GM06990 (cell line): ENCODE measurements around the gene ZNF821.

Experiments used
- DNase-seq: peaks from one replicate; pipeline ENCODE4 v3.0.0-alpha.2; 2011; ENCODE audit not compliant: insufficient read length; ENCODE audit errors: extremely low read depth
- H3K27me3 ChIP-seq: replicated peaks from 2 replicates; pipeline ENCODE4 v1.6.0; 2011; ENCODE audit warnings: low read length; ENCODE audit not compliant: control insufficient read depth, insufficient read depth
- H3K36me3 ChIP-seq: 2 replicates; pipeline ENCODE4 v1.5.1; 2011; ENCODE audit warnings: low read length; ENCODE audit not compliant: control insufficient read depth, insufficient read depth
- H3K4me3 ChIP-seq: replicated peaks from 2 replicates; pipeline ENCODE4 v1.5.1; 2011; ENCODE audit warnings: low read depth, mild to moderate bottlenecking, control low read depth, low read length
- TF ChIP-seq, protein P1 (sequence below): IDR thresholded peaks from 2 replicates; pipeline ENCODE4 v1.5.1; 2011; ENCODE audit warnings: low read length, control low read depth, mild to moderate bottlenecking, inconsistent platforms; ENCODE audit not compliant: insufficient read depth, poor library complexity, severe bottlenecking

Gene ZNF821

DNA sequence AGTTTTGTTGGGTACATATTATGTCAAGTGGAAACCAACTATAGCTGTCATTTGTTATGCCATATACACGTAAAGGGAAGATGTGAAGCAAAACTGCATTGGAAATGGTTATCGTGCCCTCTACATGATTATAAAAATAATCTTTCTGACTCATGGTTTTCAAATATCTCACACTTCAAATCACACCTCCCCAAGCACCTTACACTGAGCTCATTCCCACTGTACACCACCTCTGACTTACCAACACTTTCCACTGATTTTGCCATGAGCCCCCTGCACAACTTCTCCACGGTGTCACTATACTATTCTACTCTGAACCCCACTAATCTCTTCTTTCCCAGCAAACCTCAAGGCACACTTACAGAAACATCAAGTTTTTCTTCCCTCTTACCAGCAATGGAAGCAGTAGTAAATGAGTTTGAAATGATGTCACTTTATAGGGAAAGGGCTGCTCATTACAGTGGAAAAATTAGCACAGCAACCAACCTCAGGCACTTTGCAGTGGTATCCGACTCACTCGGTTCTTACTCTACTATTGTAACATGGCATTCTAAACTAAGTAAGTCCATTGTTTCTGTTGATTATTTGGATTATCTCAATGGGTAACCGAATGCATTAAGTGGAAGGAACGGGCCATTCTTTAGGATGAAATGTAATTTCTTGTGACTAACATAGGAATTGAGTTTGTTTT is 18.7 kb downstream of the ZNF821 start:
- Histone ChIP-seq H3K36me3 (peaks cover 11% of the 10 kb centered on the region), H3K27me3 (no peaks in the 10 kb centered on the region), H3K4me3 (no peak overlapping the region)
- no peak for DNase-seq
- TF ChIP-seq, protein P1, sequence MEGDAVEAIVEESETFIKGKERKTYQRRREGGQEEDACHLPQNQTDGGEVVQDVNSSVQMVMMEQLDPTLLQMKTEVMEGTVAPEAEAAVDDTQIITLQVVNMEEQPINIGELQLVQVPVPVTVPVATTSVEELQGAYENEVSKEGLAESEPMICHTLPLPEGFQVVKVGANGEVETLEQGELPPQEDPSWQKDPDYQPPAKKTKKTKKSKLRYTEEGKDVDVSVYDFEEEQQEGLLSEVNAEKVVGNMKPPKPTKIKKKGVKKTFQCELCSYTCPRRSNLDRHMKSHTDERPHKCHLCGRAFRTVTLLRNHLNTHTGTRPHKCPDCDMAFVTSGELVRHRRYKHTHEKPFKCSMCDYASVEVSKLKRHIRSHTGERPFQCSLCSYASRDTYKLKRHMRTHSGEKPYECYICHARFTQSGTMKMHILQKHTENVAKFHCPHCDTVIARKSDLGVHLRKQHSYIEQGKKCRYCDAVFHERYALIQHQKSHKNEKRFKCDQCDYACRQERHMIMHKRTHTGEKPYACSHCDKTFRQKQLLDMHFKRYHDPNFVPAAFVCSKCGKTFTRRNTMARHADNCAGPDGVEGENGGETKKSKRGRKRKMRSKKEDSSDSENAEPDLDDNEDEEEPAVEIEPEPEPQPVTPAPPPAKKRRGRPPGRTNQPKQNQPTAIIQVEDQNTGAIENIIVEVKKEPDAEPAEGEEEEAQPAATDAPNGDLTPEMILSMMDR, result no peak

DNA sequence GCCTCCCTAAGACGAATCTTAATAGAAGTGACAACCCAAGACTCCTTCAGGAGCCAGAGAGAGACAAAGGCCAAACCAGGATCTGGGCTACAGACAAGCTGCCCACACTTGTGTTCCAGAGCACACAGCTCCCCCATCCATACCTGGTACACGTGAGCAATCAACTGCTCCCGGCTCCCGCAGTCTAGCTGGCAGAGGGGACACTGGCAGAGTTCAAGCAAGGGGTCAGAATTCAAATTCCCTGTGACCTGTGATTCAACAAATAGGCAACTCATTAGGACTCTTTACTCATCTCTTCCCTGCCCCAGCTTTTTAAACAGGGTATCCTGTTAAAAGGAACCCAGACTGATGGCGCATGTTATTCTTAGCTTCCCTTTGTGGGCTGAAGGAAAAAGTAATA is 20.0 kb downstream of the ZNF821 start:
- Histone ChIP-seq H3K27me3 (no peaks in the 10 kb centered on the region), H3K36me3 (peaks cover 18% of the 10 kb centered on the region)

DNA sequence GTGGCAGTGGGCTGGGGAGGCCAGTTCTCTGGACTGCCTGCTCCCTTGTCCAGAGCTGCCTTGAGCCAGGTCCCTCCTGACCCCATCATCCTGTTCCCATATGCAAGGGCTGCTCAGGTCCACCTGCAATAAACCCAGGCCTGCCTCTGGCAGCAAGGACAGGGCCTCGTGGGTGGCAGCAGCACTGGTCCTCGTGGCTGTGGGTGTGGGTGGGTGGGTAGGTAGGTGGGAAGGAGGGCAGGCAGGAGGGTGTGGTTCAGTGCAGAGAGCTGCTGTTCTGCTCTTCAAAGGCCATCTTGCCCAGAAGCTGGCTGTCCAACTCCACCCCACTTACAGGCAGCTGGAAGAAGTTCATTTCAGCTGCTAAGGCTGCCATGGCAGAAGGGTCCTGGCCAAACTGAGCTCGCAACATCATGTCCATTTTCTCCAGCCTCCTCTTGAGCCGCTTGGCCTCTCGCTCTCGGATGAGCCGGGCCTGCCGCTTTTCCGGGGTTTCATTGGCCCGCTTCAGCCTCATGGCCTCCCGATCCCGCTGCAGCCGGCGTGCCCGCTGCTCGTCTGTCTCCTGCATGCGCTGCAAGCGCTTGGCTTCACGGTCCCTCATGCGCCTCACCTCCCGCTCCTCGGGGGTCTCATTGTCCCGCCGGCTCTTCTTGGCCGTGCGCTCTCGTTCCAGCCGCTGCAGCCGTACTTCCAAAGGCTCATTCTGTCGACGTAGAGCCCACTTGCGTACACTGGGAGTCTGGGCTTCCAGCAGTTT is 24.0 kb downstream of the ZNF821 start:
- Histone ChIP-seq H3K27me3 (no peaks in the 10 kb centered on the region), H3K4me3 (no peak overlapping the region), H3K36me3 (peaks cover 23% of the 10 kb centered on the region)
- no peak for DNase-seq
- TF ChIP-seq, protein P1, result no peak

More for the DNA sequence above, 20.0 kb downstream of the ZNF821 start:
- TF ChIP-seq, protein P1, result no peak
- no peak overlapping the region for H3K4me3 ChIP-seq
- no peak for DNase-seq

DNA sequence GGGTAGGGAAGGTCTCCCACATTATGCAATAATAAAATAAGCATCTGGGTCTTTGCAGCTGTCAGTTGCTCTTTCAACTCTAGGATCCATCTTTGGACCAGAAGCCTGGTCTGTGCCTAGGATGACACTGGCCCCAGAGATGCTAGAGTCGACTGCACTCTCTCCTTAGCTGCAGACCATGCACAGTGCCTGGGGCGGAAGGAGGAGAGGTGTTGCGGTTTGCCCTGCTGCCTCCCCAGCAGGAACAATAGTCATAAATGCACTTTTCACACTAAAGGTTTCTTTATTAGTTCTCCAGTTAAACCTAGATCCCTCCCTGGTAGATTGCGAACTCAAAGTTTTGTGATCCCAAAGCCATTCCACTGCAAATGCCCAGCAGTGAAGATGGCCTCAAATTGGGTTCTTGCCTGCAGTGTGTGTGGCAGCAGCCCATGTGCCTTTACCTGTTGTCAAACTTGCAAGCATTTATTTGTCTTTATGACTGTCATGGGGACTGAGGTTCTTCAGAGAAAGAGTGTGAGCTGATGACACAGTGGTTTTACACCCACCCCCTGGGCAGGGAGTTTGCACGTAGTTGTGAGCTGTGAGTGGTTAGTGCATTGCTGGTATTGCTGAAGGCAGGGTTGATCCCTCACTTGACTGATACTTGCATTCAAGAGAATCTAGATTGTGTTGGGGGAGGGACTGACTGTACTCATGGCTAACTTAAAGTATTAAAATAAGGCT is 27.9 kb downstream of the ZNF821 start:
- Histone ChIP-seq H3K36me3 (peaks cover 22% of the 10 kb centered on the region), H3K27me3 (no peaks in the 10 kb centered on the region), H3K4me3 (no peak overlapping the region)
- no peak for DNase-seq
- TF ChIP-seq, protein P1, result no peak

DNA sequence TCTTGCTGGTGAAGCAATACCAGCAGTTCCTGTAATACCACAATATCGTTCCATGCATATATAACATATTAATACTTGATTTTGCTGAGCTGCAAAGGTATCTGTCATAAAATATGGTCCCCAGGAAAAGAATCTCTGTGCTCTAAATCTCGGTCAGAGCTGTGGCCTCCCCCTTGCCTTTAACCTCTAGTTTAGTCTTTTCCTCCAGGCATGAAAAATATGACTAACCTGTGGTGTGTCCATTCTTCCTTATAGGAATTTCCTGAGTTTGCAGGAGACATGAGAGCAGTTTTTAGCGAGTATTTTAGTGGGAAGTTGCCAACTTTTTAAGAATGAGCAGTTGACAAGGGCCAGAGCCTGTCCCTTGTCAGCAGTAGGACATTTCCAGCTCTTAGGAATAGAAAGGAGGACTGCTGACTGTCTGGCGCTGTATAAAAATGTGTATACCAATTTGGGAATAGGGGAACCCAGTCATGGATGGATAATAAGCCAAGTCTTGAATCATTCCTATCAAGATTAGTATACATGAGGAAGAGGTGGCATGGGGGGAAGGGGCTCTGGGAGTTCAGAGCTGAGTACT is 29.5 kb downstream of the ZNF821 start:
- Histone ChIP-seq H3K4me3 (no peak overlapping the region), H3K27me3 (no peaks in the 10 kb centered on the region), H3K36me3 (peaks cover 22% of the 10 kb centered on the region)
- DNase-seq, result no peak
- TF ChIP-seq, protein P1, result no peak
